DOHH2 (cell line): ENCODE results near the gene SFXN5.

ENCODE experiments used
- CTCF ChIP-seq: fragments of 200-600 bp; sonication (generic); IDR thresholded peaks from one replicate; pipeline ENCODE4 v1.5.1; 2014; ENCODE audit warnings: antibody characterized with exemption, mild to moderate bottlenecking, low read depth, low read length; ENCODE audit not compliant: poor library complexity, severe bottlenecking
- EZH2phosphoT487 ChIP-seq: fragments of 200-600 bp; sonication (generic); IDR thresholded peaks from 2 replicates; pipeline ENCODE4 v1.6.1; 2017; ENCODE audit warnings: borderline replicate concordance, mild to moderate bottlenecking, antibody characterized with exemption, low read length, moderate library complexity, mixed read lengths

- TF ChIP-seq CTCF (no peak), EZH2phosphoT487 (no peak)
Measured at GRCh38 chr2:73004466-73004865, 67.0 kb downstream of the SFXN5 start.
